ENCODE results near the gene SERPINB10.

The SERPINB10 gene

GRCh38 chr18:63956755-63957154 is 49.0 kb downstream of the SERPINB10 start:
- H3K4me2 ChIP-seq (ENCODE audit: insufficient read depth, low read length): no peak overlapping the region
- no peaks in the 10 kb centered on the region for H3K79me2 ChIP-seq (ENCODE audit: insufficient read depth, low read length)
- no peak overlapping the region for H3K9ac ChIP-seq (ENCODE audit: low read depth, low read length)
- no peaks in the 10 kb centered on the region for H4K20me1 ChIP-seq (ENCODE audit: insufficient read depth, low read length)
- no peaks in the 10 kb centered on the region for H3K9me3 ChIP-seq (ENCODE audit: insufficient read depth, low read length, severe bottlenecking)
- no peak overlapping the region for H2AFZ ChIP-seq (ENCODE audit: low read depth, low read length)
- no peak for DNase-seq
- no peak for TF ChIP-seq EZH2 (IDR thresholded peaks at IDR 0.05; ENCODE audit: borderline replicate concordance, low read depth, low read length, severe bottlenecking)
- TF ChIP-seq, protein P1, sequence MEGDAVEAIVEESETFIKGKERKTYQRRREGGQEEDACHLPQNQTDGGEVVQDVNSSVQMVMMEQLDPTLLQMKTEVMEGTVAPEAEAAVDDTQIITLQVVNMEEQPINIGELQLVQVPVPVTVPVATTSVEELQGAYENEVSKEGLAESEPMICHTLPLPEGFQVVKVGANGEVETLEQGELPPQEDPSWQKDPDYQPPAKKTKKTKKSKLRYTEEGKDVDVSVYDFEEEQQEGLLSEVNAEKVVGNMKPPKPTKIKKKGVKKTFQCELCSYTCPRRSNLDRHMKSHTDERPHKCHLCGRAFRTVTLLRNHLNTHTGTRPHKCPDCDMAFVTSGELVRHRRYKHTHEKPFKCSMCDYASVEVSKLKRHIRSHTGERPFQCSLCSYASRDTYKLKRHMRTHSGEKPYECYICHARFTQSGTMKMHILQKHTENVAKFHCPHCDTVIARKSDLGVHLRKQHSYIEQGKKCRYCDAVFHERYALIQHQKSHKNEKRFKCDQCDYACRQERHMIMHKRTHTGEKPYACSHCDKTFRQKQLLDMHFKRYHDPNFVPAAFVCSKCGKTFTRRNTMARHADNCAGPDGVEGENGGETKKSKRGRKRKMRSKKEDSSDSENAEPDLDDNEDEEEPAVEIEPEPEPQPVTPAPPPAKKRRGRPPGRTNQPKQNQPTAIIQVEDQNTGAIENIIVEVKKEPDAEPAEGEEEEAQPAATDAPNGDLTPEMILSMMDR (IDR thresholded peaks at IDR 0.05; ENCODE audit: borderline replicate concordance, extremely low read depth, low read length, poor library complexity, severe bottlenecking): no peak
- H3K4me3 ChIP-seq (ENCODE audit: low read depth in 1 of 2, low read length in 2 of 2): no peak overlapping the region
- H3K27me3 ChIP-seq (ENCODE audit: insufficient read depth, low read length, poor library complexity): peaks cover 10% of the 10 kb centered on the region
- H3K36me3 ChIP-seq (ENCODE audit: insufficient read depth, low read length): no peaks in the 10 kb centered on the region
- no peaks in the 10 kb centered on the region for H3K4me1 ChIP-seq (ENCODE audit: insufficient read depth, low read length)
- H3K27ac ChIP-seq (ENCODE audit: low read length): no peak overlapping the region
- no peak for ATAC-seq (ENCODE audit: insufficient read depth, low read depth)

- no peak overlapping the region for H3K9ac ChIP-seq (ENCODE audit: low read depth, low read length)
- TF ChIP-seq, protein P1 (IDR thresholded peaks at IDR 0.05; ENCODE audit: borderline replicate concordance, extremely low read depth, low read length, poor library complexity, severe bottlenecking): no peak
- TF ChIP-seq EZH2 (IDR thresholded peaks at IDR 0.05; ENCODE audit: borderline replicate concordance, low read depth, low read length, severe bottlenecking): no peak
- no peak overlapping the region for H3K4me2 ChIP-seq (ENCODE audit: insufficient read depth, low read length)
- no peak for ATAC-seq (ENCODE audit: insufficient read depth, low read depth)
- H2AFZ ChIP-seq (ENCODE audit: low read depth, low read length): no peak overlapping the region
- H3K79me2 ChIP-seq (ENCODE audit: insufficient read depth, low read length): no peaks in the 10 kb centered on the region
- no peaks in the 10 kb centered on the region for H3K9me3 ChIP-seq (ENCODE audit: insufficient read depth, low read length, severe bottlenecking)
- H3K27me3 ChIP-seq (ENCODE audit: insufficient read depth, low read length, poor library complexity): peaks cover 10% of the 10 kb centered on the region
- H3K27ac ChIP-seq (ENCODE audit: low read length): no peak overlapping the region
- no peak for DNase-seq
- no peaks in the 10 kb centered on the region for H4K20me1 ChIP-seq (ENCODE audit: insufficient read depth, low read length)
- no peak overlapping the region for H3K4me3 ChIP-seq (ENCODE audit: low read depth in 1 of 2, low read length in 2 of 2)
- H3K36me3 ChIP-seq (ENCODE audit: insufficient read depth, low read length): no peaks in the 10 kb centered on the region
- no peaks in the 10 kb centered on the region for H3K4me1 ChIP-seq (ENCODE audit: insufficient read depth, low read length)
Observed at GRCh38 chr18:63960891-63961290, 53.1 kb downstream of the SERPINB10 start.

DNA sequence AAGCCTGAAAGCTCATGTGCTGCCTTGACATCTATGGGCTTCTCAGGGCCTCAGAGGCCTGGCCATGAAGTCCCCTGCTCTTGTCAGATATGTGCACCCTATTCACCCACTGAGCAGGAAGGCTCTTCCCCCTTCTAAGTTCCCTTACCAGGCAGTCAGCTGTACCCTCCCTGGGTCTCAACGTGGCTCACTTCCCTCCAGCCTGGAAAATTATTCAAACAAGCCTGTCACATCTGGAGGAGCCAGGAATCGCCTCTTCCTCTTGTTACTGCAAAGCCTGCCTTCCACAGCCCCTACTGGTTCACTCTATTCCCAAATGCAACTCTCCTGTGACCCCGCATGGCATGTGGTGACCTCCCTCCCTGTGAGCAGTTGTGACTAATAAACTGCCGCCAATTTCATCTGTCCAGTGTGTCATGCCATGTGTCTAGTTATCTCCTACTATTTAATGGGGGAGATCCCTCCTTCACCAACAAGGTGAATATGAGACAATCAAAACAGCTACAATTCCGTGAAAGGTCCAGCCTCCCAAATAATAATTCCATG is 53.8 kb downstream of the SERPINB10 start:
- ATAC-seq (ENCODE audit: insufficient read depth, low read depth): no peak

More for the DNA sequence above, 53.8 kb downstream of the SERPINB10 start:
- H3K79me2 ChIP-seq (ENCODE audit: insufficient read depth, low read length): no peaks in the 10 kb centered on the region
- no peak for DNase-seq
- no peaks in the 10 kb centered on the region for H3K4me1 ChIP-seq (ENCODE audit: insufficient read depth, low read length)
- no peak overlapping the region for H2AFZ ChIP-seq (ENCODE audit: low read depth, low read length)
- H3K27ac ChIP-seq (ENCODE audit: low read length): no peak overlapping the region
- H3K36me3 ChIP-seq (ENCODE audit: insufficient read depth, low read length): no peaks in the 10 kb centered on the region
- H3K9ac ChIP-seq (ENCODE audit: low read depth, low read length): no peak overlapping the region
- H3K27me3 ChIP-seq (ENCODE audit: insufficient read depth, low read length, poor library complexity): peaks cover 10% of the 10 kb centered on the region
- H3K4me3 ChIP-seq (ENCODE audit: low read depth in 1 of 2, low read length in 2 of 2): no peak overlapping the region
- H3K9me3 ChIP-seq (ENCODE audit: insufficient read depth, low read length, severe bottlenecking): no peaks in the 10 kb centered on the region
- TF ChIP-seq, protein P1 (IDR thresholded peaks at IDR 0.05; ENCODE audit: borderline replicate concordance, extremely low read depth, low read length, poor library complexity, severe bottlenecking): no peak
- no peak for TF ChIP-seq EZH2 (IDR thresholded peaks at IDR 0.05; ENCODE audit: borderline replicate concordance, low read depth, low read length, severe bottlenecking)
- no peak overlapping the region for H3K4me2 ChIP-seq (ENCODE audit: insufficient read depth, low read length)
- H4K20me1 ChIP-seq (ENCODE audit: insufficient read depth, low read length): no peaks in the 10 kb centered on the region
